HG02678 (cell line): ENCODE results near the gene DNAJC11.
"Not testable (repeated sequence)": the region's sequence is repeated elsewhere in the genome, so short reads cannot be mapped to it uniquely, and the experiment has no call there.

ENCODE experiments used
- ATAC-seq: cut with Tn5 transposase; IDR thresholded peaks from one replicate; pipeline ENCODE4 v1.9.1; 2021; ENCODE audit warnings: mild to moderate bottlenecking, moderate library complexity; ENCODE audit not compliant: unreplicated experiment

The DNAJC11 gene, protein sequence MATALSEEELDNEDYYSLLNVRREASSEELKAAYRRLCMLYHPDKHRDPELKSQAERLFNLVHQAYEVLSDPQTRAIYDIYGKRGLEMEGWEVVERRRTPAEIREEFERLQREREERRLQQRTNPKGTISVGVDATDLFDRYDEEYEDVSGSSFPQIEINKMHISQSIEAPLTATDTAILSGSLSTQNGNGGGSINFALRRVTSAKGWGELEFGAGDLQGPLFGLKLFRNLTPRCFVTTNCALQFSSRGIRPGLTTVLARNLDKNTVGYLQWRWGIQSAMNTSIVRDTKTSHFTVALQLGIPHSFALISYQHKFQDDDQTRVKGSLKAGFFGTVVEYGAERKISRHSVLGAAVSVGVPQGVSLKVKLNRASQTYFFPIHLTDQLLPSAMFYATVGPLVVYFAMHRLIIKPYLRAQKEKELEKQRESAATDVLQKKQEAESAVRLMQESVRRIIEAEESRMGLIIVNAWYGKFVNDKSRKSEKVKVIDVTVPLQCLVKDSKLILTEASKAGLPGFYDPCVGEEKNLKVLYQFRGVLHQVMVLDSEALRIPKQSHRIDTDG

DNA sequence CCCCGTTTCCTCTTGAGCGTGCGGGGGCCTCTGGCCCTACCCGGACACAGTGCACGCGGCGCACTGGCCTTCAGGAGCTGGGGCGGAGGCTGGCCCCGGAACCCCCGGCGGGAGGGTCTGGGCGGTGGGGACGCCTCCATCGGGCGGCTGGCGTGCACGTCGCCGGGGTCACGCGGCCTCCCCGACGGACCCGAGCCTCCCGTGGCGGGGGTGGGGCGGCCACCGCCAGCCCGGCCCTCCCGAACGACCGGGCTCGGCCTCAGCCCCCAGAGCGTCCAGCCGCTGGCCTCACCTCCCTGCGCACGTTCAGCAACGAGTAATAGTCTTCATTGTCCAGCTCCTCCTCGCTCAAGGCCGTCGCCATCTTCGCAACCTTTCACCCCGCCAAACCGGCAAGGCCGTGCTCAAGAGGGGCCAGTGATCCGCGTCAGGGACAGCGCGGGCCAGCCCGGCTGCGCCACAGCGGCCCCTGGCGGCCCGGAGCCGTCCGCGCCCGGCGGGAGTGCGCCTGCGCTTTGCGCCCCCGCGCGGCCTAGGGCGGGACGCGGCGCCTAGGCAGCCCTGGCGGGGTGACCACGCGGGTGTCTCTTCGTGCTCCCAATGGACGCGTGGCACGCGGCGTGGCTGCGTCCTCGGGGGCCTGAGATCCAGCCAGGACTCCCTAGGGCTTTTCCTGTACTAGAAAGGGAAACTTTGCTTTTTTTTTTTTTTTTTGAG lies at the start of gene DNAJC11:
TSS of gene DNAJC11 (minus strand) at position 380 of the 717 bp plus-strand sequence. CDS start at position 364, 16 bp downstream.
- ATAC-seq, result peak; percentile 92

DNA sequence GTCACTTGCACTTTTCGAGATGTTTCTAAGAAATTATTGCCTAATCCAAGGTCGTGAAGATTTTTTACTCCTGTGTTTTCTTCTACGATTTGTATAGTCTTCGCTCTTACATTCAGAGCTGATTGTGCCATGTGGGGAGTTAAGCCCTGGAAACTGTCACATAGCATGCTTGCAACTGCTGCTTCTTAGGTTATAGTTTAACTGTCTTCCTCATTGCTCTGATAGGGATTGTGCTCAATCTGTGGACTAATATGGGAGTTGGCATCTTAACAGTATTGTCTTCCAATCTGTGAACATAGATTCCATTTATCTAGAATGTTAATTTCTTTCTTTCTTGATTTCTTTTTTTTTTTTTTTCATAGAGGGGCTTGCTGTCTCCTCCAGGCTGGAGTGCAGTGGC lies 48.9 kb upstream of the DNAJC11 start:
- no peak for ATAC-seq

DNA sequence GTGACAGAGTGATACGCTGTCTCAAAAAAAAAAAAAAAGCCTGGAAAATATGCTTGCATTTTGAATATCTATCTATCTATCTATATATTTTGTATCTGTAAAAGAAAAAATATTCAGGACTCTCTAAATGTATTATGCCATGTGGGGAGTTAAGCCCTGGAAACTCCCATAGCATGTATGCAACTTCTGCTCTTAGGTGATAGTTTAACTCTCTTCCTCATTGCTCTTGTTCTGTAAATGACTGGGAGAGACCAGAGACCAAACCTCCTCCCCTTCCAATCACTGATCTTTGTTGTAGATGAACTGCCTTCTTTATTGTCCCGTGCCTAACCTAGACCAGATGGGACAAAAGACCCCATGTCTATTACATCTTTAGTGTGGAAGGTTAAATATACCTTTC lies 46.1 kb upstream of the DNAJC11 start:
- ATAC-seq, result no peak

DNA sequence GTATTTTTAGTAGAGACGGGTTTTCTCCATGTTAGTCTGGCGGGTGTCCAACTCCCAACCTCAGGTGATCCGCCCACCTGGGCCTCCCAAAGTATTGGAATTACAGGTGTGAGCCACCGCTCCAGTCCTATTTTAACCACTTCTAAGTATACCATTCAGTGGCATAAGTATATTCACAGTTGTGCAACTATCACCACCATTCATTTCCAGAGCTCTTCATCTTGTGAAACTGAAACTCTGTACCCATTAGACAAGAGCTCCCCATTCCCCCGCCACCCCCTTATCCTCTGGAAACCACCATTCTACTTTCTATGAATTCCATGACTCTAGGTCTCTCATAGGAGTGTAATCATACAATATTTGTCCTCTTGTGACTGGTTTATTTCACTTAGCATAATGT lies 43.5 kb upstream of the DNAJC11 start:
- ATAC-seq, result no peak

DNA sequence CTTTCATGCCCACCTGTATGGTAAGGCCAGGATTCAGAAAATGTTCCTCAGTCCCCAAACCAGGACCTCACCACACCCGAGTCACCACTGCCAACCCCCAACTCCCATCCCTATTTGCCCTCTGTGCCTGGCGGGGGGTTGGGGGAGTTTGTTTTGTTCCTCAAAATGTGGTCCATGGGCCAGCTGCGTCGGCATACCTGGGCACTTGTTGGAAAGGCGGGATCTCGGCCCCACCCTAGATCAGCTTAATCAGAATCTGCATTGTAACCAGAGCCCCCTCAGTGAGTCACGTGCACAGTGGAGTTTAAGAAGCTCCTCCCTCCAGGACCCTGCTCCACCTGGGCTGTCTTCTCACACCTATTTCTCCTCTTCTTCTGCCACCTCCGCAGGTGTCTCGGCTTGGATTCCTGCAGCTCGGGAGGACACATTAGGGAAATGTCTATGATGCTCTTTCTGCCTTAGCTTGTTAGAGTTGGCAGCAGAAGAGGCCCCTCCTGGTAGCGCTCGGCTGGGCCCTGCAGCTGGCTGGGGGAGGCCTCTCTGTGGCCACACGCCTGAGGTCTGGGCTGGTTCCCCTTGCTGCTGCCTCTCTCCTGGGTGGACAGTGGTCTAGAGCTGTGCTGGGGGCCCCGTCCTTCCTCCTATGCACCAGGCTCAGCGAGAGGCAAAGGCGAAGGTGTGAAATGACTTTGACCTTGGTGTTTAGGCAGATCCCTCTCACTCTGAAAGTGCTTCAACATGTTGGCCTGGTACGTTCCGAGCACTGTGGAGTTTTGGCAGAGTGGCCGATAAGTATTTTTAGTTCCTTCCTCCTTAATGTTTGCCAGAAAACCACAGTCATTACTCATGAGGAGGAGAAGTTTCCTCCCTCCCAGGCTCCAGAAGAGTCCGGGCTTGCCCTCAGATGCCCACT lies 41.8 kb upstream of the DNAJC11 start:
- ATAC-seq, result peak; percentile 40

DNA sequence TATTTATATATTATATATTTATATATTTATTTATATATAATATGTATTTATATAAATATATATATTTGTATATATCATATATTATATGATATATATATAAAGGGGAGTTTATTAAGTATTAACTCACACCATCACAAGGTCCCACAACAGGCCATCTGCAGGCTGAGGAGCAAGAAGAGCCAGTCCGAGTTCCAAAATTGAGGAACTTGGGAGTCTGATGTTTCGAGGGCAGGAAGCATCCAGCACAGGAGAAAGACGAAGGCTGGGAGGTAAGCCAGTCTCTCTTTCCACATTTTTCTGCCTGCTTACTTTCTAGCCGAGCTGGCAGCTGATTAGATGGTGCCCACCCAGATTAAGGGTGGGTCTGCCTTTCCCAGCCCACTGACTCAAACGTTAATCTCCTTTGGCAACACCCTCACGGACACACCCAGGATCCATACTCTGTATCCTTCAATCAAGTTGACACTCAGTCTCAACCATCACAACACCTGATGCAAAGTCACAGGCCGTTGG lies 41.1 kb upstream of the DNAJC11 start:
- not testable (repeated sequence) for ATAC-seq

DNA sequence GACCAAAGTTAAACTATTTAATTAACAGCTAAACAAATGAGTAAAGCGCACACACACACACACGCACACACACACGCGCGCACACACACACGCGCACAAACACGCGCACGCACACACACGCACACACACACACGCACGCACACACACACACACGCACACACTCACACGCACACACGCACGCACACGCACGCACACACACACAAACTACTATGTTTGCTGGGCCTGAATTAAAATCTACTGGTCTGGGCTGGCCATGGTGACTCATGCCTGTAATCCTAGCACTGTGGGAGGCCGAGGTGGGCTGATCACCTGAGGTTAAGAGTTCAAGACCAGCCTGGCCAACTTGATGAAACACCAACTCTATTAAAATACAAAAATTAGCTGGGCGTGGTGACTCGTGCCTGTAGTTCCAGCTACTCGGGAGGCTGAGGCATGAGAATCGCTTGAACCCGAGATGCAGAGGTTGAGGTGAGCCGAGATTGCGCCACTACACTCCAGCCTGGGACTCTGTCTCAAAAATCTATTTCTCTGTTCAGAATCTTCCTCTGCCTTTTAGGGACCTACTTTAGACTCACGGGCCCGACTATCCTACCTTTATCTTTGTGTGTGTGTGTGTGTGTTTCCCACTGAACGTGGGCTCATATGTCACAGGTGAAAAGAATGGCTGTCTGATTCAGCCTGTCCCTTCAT lies 37.5 kb upstream of the DNAJC11 start:
- ATAC-seq, result no peak

DNA sequence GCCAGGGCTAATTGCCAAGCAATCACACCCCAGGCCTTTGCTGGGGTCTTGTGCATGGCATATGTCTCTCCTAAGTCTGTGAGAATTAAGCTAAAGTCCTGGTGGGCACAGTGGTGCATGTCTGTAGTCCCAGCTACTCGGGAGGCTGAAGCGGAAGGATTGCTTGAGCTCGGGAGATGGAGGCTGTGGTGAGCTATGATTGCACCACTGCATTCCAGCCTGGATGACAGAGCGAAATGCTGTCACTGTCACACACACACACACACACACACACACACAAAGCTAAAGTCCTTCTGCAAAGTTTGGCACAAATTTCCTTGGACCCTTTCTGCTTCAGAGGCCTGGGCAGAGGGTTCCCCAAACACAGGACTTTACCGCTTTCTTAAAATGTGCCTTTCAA lies 31.3 kb upstream of the DNAJC11 start:
- no peak for ATAC-seq

DNA sequence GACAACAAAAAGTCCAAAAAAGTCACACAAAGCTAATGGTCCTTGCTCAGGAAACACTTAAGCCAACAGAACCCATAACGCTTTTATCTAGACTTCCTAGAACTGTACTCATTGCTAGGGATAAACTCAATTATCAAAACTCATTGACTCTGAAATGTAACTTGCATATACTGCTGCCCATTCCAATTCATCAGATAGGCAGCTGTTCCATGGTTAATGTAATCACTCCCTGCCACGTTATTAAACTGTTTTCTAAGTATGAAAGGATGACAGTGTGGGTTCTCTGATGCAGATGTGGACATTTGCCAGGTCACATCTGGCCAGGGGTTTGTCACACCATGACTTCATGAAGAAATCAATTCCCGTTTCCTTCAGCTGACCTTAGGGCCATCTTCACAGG lies 30.3 kb upstream of the DNAJC11 start:
- no peak for ATAC-seq

DNA sequence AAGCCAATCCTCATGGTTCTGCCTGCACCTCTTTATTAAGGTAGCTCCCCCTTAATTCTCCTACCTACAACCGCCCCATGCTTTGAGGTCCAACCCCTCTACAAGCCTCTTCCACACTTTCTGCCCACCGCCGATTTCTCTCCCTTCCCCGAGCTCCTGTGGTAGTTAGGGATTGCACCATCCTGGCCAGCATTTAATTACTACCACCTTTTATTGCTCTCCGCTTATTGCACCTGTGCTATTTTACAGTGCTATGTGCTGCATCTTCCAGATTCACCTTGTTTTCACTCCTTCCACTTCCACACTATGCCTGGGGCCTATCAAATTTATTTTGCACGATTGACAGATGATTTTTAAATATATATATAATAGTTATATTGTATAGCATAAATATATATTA lies 29.3 kb upstream of the DNAJC11 start:
- ATAC-seq, result no peak

DNA sequence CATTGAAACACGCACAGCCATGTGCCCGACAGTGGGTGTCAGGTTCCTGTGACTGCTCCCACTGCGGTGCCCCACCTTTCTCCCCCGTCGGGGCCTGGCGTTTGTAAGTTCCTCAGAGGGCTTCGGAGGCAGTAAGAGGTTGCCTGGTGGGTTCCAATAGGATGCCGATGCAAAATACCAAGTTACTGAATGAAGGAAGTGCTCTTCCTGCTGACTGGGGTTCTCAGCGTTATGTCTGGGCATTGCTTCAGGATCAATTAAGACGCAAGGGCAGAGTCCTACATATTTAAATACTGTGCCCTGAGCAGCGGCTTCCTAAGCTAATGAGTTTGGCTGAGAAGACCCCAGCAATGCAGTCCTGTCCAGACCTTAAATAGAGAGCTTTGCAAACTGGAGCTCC lies 28.9 kb upstream of the DNAJC11 start:
- no peak for ATAC-seq

DNA sequence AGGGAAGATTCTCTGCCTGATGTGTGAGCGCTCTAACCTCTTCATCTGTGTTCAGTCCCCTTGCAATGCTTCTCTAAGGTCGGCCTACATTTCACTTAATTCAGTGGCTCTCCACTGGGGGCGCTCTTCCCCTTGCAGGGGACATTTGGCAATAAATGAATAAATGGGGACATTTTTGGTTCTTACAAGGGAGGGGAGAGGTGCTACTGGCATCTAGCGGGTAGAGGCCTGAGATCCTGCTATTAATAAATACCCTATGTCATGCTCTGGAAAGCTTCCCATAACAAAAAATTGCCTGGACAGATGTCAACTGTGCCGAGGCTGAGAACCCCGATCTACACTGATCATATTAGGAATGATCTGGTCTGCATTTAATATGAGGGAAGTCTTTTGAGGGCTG lies 25.9 kb upstream of the DNAJC11 start:
- ATAC-seq, result no peak

DNA sequence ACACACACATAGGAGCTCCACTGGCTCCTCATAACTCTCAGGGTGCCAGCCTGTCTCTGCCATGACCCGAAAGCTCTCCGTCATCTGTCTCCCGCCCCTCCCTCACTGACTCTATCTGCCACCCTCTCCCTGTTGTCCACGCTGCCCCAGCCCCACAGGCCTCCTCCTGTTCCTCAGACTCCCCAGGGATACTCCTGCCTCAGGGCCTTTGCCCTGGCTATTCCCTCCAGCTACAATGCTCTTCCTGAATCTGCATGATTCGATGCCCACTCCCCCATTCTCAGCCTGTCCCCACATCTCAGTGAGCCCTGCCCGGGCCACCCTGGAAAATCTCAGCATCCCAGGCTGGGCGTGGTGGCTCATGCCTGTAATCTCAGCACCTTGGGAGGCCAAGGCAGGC lies 24.6 kb upstream of the DNAJC11 start:
- no peak for ATAC-seq

DNA sequence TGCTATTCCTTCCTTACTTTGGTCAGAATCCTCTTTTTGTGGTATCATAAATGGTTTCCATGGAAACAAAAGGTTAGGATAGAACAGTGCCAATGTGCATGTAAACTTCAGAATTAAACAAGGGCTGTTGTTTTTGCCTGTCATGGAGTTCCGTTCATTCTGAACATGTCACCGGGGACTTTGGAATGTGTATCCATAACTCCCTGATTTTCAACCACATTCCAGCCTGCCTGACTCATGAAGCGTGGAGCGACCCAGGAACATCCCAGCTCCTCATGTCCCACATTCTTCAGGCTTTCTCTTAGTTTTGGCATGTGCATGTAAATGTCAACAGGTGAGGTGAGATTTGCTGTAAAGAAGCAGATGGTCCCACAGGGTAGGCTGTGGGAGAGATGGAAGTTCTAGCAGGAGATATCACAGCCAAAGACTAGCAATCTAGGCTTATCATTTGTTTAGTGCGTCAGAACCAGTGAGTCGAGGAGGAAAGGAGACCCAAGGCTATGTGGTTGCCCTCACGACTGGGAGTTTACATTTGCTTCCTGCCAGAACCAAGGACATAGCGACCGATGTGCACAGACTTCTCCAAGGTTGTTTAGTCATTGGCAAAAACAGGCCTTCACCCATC lies 23.0 kb upstream of the DNAJC11 start:
- no peak for ATAC-seq

DNA sequence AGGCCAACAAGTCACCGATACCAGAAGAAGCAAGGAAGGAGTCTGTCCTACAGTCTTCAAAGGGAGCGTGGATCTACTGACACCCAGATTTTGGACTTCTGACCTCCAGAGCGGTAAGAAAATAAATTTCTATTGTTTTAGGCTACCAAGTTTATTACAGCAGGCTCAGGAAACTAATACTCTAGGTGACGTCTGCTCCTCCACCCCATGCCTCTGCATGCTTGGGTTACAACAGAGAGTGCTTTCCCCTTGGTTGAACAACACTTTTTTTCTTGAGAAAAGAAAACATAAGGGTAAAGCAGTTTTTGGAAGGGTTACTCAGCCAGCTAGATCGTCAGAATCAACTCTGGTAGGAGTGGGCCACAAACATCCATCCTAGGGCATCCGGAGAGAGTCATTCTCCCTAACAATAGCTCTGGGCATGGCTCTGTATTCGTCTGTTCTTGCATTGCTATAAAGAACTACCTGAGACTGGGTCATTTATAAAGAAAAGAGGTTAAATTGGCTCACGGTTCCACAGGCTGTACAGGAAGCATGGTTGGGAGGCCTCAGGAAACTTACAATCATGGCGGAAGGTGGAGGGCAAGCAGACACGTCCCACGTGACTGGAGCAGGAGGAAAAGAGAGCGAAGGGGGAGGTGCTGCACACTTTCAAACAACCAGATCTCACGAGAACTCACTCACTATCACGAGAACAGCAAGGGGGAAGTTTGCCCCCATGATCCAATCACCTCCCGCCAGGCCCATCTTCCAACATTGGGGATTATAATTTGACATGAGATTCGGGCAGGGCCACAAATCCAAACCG lies 22.2 kb upstream of the DNAJC11 start:
- no peak for ATAC-seq

DNA sequence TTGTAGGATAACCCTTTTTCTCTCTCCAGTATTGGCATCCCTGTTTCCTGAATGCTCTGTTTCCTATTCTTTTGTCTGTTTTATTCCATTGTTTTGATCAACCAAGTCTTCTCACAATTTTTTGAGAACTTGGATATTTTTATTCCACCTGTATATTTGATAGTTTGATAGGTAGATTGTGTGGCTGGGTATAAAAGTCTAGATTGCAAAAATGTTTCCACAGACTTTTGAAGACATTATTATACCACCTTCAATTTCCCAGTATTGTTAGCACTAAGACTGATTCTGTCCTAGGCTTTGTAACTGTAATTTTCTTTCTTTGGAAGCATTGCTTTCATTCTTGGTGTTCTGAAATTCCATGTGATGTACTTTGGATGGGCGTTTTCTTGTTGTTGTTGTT lies 9.6 kb upstream of the DNAJC11 start:
- no peak for ATAC-seq

DNA sequence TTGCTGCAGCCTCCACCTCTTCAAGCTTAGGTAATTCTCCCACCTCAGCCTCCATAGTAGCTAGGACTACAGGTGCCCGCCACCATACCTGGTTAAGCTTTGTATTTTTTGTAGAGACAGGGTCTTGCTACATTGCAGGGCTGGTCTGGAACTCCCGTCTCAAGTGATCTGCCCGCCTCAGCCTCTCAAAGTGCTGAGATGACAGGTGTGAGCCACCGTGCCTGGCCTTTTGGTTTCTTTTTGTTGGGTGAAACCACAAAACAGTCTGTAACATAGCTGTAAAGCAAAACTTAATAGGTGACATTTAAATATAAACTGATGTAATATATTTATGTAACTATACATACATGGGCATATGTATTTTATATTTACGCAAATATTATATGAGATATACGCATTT lies 3.1 kb upstream of the DNAJC11 start:
- ATAC-seq, result no peak

DNA sequence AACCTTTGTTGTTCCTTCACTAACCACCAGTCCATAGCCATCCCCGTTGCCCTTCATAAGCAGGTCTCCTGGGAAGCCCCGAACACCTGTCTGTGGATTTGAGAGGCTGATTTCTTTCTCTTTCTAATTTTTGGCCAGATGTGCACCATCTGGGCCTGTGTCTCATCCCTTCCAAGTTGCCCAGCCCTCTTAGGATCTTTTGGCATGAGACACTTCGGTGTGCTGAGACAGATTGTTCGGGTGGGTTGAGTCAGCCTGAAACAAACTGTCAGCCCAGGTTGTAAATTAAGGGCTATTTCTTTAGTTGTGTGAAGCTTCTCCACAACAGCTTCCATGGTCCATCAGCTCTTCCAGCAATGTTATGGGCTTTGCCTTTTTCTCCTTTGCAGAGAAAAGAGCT lies 1.4 kb upstream of the DNAJC11 start:
- no peak for ATAC-seq

DNA sequence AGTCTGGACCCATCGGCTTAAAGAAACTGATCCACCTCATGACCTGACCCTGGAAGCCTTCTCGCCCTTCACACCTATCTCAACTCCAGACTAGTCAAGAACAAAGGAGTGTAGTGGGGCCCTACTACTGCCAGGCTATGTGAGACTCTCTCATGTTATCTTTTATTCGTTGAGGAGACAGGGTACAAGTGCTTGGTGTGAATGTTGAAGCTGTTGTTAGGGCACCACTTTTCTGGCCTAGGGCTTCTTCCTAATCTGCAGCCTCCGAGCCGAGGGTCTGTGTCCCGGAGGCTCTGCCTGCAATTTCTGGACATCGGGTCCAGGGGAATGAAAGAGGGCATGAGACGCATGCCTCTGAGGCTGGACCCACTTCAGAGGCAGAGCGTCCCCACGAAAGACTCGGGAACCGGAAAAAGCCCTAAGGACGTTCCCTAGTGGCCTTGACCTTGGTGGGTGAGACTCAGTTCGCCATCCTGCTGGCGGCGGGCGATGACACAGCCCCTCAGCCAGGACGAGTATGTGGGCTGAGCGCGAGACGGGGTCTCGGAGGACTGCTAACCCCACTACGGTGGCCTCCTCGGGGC lies 671 bp downstream of the DNAJC11 start:
- ATAC-seq, result no peak
